SK-N-SH (cell line): ENCODE results near the gene TJP3. TPM values are rescaled to one million over a fixed set of nuclear protein-coding genes. Genes with fewer than 3 reads are reported as not detected.

Source experiments
- CTCF ChIA-PET: fragments of 300-600, 350-600 bp; formaldehyde crosslinking; extraction: SDS; loops from one replicate; lab custom pipeline; 2021; lab: Yijun Ruan, JAX
- POLR2A ChIA-PET: fragments of 350-600 bp; sonication (Branson Sonifier 250); formaldehyde crosslinking; extraction: SDS; loops from one replicate; lab custom pipeline; 2020; ENCODE audit warnings: antibody characterized with exemption, inconsistent platforms; lab: Yijun Ruan, JAX
- DNase-seq: peaks from one replicate; pipeline ENCODE4 v3.0.0; 2012
- H2AFZ ChIP-seq: fragments of 200-600 bp; sonication (generic); 2 replicates; pipeline ENCODE4 v1.8.1; 2016; ENCODE audit warnings: antibody characterized with exemption, mild to moderate bottlenecking, low read depth
- H3F3A ChIP-seq: fragments of 200-600 bp; sonication (generic); replicated peaks from 2 replicates; pipeline ENCODE3; 2016; ENCODE audit warnings: antibody characterized with exemption, mild to moderate bottlenecking; ENCODE audit not compliant: insufficient read depth
- H3K27ac ChIP-seq, 2 experiments: fragments of 200-500 bp in 1 of 2; fragments of 200-600 bp in 1 of 2; sonication (Bioruptor generic) in 1 of 2; sonication (generic), shearing (Covaris generic) in 1 of 2; 2 replicates each; pipeline versions ENCODE4 v1.5.1 to v1.6.1; 2014 to 2016; ENCODE audit warnings: low read depth in 2 of 2, inconsistent platforms in 1 of 2, low read length in 1 of 2, mild to moderate bottlenecking in 1 of 2, mixed read lengths in 1 of 2
- H3K27me3 ChIP-seq: fragments of 200-600 bp; sonication (generic), shearing (Covaris generic); 2 replicates; pipeline ENCODE4 v1.6.1; 2016; ENCODE audit warnings: mixed run types; ENCODE audit not compliant: insufficient read depth
- H3K36me3 ChIP-seq, 2 experiments: fragments of 200-500 bp in 1 of 2; fragments of 200-600 bp in 1 of 2; sonication (Bioruptor generic) in 1 of 2; sonication (generic) in 1 of 2; replicated peaks in 1 of 2; 2 replicates each; pipeline versions ENCODE3 to v1.5.1; 2014 to 2016; ENCODE audit warnings: low read length in 1 of 2, mild to moderate bottlenecking in 1 of 2; ENCODE audit not compliant: insufficient read depth in 2 of 2, control insufficient read depth in 1 of 2
- H3K4me1 ChIP-seq, 2 experiments: fragments of 200-500 bp in 1 of 2; fragments of 200-600 bp in 1 of 2; sonication (Bioruptor generic) in 1 of 2; sonication (generic), shearing (Covaris generic) in 1 of 2; 2 replicates each; pipeline versions ENCODE4 v1.5.1 to v1.6.1; 2014 to 2016; ENCODE audit warnings: low read depth in 1 of 2, low read length in 1 of 2, mixed run types in 1 of 2; ENCODE audit not compliant: insufficient read depth in 2 of 2, control insufficient read depth in 1 of 2
- H3K4me2 ChIP-seq: fragments of 200-600 bp; sonication (generic), shearing (Covaris generic); 2 replicates; pipeline ENCODE4 v1.6.1; 2017; ENCODE audit warnings: mixed run types
- H3K4me3 ChIP-seq, 2 experiments: fragments of 200-500 bp in 1 of 2; fragments of 200-600 bp in 1 of 2; sonication (Bioruptor generic) in 1 of 2; sonication (generic), shearing (Covaris generic) in 1 of 2; 2 replicates each; pipeline versions ENCODE4 v1.5.1 to v1.8.1; 2014 to 2016; ENCODE audit warnings: low read depth in 2 of 2, inconsistent platforms in 1 of 2, low read length in 1 of 2, mild to moderate bottlenecking in 1 of 2, mixed read lengths in 1 of 2, moderate library complexity in 1 of 2
- H3K79me2 ChIP-seq: fragments of 200-600 bp; sonication (generic); 2 replicates; pipeline ENCODE4 v1.8.1; 2017; ENCODE audit warnings: mild to moderate bottlenecking; ENCODE audit not compliant: insufficient read depth
- H3K9ac ChIP-seq: fragments of 200-600 bp; sonication (generic); 2 replicates; pipeline ENCODE4 v1.6.1; 2017; ENCODE audit warnings: mixed run types
- H3K9me2 ChIP-seq: fragments of 200-600 bp; sonication (generic); 2 replicates; pipeline ENCODE4 v1.6.1; 2017; ENCODE audit warnings: mixed run types
- H3K9me3 ChIP-seq: fragments of 200-600 bp; sonication (generic); 2 replicates; pipeline ENCODE4 v1.6.1; 2017; ENCODE audit warnings: mixed run types, mild to moderate bottlenecking, moderate library complexity
- H4K20me1 ChIP-seq: fragments of 200-600 bp; sonication (generic); 2 replicates; pipeline ENCODE4 v1.6.1; 2017; ENCODE audit warnings: mild to moderate bottlenecking, mixed run types; ENCODE audit not compliant: insufficient read depth
- CHD2 ChIP-seq: fragments of 150-350 bp; IDR thresholded peaks from 2 replicates; pipeline ENCODE4 v1.6.1; 2018; ENCODE audit warnings: low read length; ENCODE audit not compliant: partially characterized antibody
- EP300 ChIP-seq, 2 experiments: IDR thresholded peaks; 2 replicates each; pipeline versions ENCODE4 v1.4.0 to v1.6.1; 2012; ENCODE audit warnings: borderline replicate concordance in 1 of 2, low read depth in 1 of 2, low read length in 1 of 2
- MAX ChIP-seq: IDR thresholded peaks from 2 replicates; pipeline ENCODE4 v1.4.0; 2012; ENCODE audit warnings: low read depth
- NFIC ChIP-seq: IDR thresholded peaks from 2 replicates; pipeline ENCODE4 v1.4.0; 2012; ENCODE audit warnings: borderline replicate concordance
- REST ChIP-seq: IDR thresholded peaks from 2 replicates; pipeline ENCODE4 v1.6.1; 2012; ENCODE audit warnings: mild to moderate bottlenecking, low read depth, low read length, moderate library complexity
- RFX5 ChIP-seq: IDR thresholded peaks from 2 replicates; pipeline ENCODE4 v1.6.1; 2012; ENCODE audit warnings: mild to moderate bottlenecking, improper control_type of control experiment, low read length
- SMC3 ChIP-seq: IDR thresholded peaks from 2 replicates; pipeline ENCODE4 v1.6.1; 2012; ENCODE audit warnings: low read depth, low read length, improper control_type of control experiment
- USF1 ChIP-seq: IDR thresholded peaks from 2 replicates; pipeline ENCODE4 v1.4.0; 2012; ENCODE audit warnings: low read depth, borderline replicate concordance
- whole genome bisulfite sequencing: methylation state at CpG from one replicate; pipeline ENCODE4 v1.1.6; 2017; ENCODE audit warnings: low lambda C conversion rate; 5-methylcytosine and 5-hydroxymethylcytosine counted together
- polyA plus RNA-seq, 3 experiments: library from polyadenylated mRNA; depleted of rRNA; stranded (reverse); fragments of >200 nt; gene quantifications; 2 replicates each; pipeline ENCODE4 v1.2.3, GENCODE V29; 2012
- TF ChIP-seq, protein P1 (sequence below): fragments of 150-350 bp; IDR thresholded peaks from 2 replicates; pipeline ENCODE4 v1.6.1; 2016; ENCODE audit warnings: mild to moderate bottlenecking, low read depth, low read length
- TF ChIP-seq, protein P2 (sequence below): IDR thresholded peaks from 2 replicates; pipeline ENCODE4 v1.4.0; 2012; ENCODE audit warnings: low read depth, borderline replicate concordance

TJP3 gene
- polyA plus RNA-seq, 1 of the 3 experiments (the other 2 are of a cell fraction): 0.36 TPM

GRCh38 chr19:3788996-3789778 is 81.0 kb downstream of the TJP3 start:
- TF ChIP-seq CHD2: no peak
- Histone ChIP-seq H3K27me3 (peaks cover 27% of the 10 kb centered on the region), H3F3A (no peaks in the 10 kb centered on the region), H3K9me2 (no peaks in the 10 kb centered on the region), H3K4me3 (no peak overlapping the region), H3K79me2 (no peaks in the 10 kb centered on the region), H3K9me3 (no peaks in the 10 kb centered on the region), H3K9ac (no peak overlapping the region), H3K4me1 (no peaks in the 10 kb centered on the region), H3K36me3 (no peaks in the 10 kb centered on the region), H3K4me2 (no peak overlapping the region), H4K20me1 (no peaks in the 10 kb centered on the region), H2AFZ (no peak overlapping the region), H3K27ac (no peak overlapping the region)
- CTCF ChIA-PET: interaction anchor here (1.1 to 2.1 kb wide), 2 partner anchors 33 to 34 kb away, joined by 3 to 6 read pairs; no protein-coding TSS in a partner anchor
- POLR2A ChIA-PET: no interaction called here
- 23% methylated on average over 14 of the region's 16 CpGs for WGBS
- DNase-seq: no peak

DNA sequence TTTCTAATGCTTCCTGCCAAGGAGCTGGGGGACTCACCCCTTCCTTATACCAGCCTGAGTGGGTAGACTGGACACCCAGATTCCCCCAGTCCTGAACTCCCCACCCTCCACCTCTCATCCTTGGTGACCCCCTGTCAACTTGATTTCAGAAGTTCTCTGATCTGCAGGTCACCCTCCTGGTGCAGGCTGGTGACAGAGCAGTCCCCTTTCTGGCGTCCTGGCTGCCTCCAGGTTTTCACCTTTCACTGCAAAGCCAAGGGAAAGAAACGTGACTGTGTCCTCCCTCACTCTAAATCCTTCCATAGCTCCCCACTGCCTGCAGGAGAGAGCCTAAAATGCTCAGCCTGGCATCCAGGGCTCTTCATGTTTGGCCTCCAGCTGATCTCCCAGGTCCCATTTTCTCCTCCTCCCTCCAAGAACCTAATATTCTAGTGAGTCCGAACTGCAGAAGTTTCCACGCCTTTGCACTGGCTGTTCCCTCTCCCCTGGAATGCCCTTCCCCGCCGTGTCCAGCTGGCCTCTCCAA is 82.1 kb downstream of the TJP3 start:
- no peaks in the 10 kb centered on the region for H3K9me3 ChIP-seq
- peaks cover 16% of the 10 kb centered on the region for H3K27me3 ChIP-seq
- no peaks in the 10 kb centered on the region for H3K9me2 ChIP-seq
- no peaks in the 10 kb centered on the region for H3K79me2 ChIP-seq
- H3K4me1 ChIP-seq: no peaks in the 10 kb centered on the region
- WGBS: 49% methylated on average over 6 of the region's 6 CpGs
- no peak overlapping the region for H3K4me3 ChIP-seq
- H3K27ac ChIP-seq: no peak overlapping the region
- no peak overlapping the region for H2AFZ ChIP-seq
- TF ChIP-seq NFIC (no peak), SMC3 (no peak), USF1 (no peak), MAX (no peak), RFX5 (no peak), EP300 (IDR thresholded peaks at IDR 0.05; ENCODE audit: borderline replicate concordance in 1 of 2, low read depth in 1 of 2, low read length in 1 of 2) (no peak), REST (no peak)
- TF ChIP-seq, protein P1, sequence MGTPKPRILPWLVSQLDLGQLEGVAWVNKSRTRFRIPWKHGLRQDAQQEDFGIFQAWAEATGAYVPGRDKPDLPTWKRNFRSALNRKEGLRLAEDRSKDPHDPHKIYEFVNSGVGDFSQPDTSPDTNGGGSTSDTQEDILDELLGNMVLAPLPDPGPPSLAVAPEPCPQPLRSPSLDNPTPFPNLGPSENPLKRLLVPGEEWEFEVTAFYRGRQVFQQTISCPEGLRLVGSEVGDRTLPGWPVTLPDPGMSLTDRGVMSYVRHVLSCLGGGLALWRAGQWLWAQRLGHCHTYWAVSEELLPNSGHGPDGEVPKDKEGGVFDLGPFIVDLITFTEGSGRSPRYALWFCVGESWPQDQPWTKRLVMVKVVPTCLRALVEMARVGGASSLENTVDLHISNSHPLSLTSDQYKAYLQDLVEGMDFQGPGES: no peak
- TF ChIP-seq, protein P2, sequence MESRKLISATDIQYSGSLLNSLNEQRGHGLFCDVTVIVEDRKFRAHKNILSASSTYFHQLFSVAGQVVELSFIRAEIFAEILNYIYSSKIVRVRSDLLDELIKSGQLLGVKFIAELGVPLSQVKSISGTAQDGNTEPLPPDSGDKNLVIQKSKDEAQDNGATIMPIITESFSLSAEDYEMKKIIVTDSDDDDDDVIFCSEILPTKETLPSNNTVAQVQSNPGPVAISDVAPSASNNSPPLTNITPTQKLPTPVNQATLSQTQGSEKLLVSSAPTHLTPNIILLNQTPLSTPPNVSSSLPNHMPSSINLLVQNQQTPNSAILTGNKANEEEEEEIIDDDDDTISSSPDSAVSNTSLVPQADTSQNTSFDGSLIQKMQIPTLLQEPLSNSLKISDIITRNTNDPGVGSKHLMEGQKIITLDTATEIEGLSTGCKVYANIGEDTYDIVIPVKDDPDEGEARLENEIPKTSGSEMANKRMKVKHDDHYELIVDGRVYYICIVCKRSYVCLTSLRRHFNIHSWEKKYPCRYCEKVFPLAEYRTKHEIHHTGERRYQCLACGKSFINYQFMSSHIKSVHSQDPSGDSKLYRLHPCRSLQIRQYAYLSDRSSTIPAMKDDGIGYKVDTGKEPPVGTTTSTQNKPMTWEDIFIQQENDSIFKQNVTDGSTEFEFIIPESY: no peak
- ChIA-PET CTCF (interaction anchor here (0.9 kb wide), 1 partner anchor 32 kb away, joined by 4 read pairs; no protein-coding TSS in a partner anchor), POLR2A (interaction anchor here (0.8 kb wide), 1 partner anchor 27 kb away, joined by 3 read pairs; no protein-coding TSS in a partner anchor)
- no peaks in the 10 kb centered on the region for H3F3A ChIP-seq
- H3K4me2 ChIP-seq: no peak overlapping the region
- no peak overlapping the region for H3K9ac ChIP-seq
- H3K36me3 ChIP-seq: no peaks in the 10 kb centered on the region
- no peak for DNase-seq
- H4K20me1 ChIP-seq: no peaks in the 10 kb centered on the region
